Activated CD4-positive, alpha-beta T cell treated with anti-CD3 and anti-CD28 coated beads for 48 hours (primary cell): ENCODE measurements around the gene PTPN11.
"Not testable (repeated sequence)": the region's sequence is repeated elsewhere in the genome, so short reads cannot be mapped to it uniquely, and the experiment has no call there.

Experiments
- DNase-seq: peaks from one replicate; pipeline ENCODE4 v3.0.0-alpha.2; 2020

Gene PTPN11

GRCh38 chr12:112409906-112410244 is 8.9 kb upstream of the PTPN11 start:
- DNase-seq: no peak

GRCh38 chr12:112413855-112414625 is 4.7 kb upstream of the PTPN11 start:
- no peak for DNase-seq

- not testable (repeated sequence) for DNase-seq
These were observed 3.3 kb upstream of the PTPN11 start for GRCh38 chr12:112415457-112415856.

- peak; percentile 33 for DNase-seq
These were observed 507 bp upstream of the PTPN11 start for GRCh38 chr12:112418273-112418607.

GRCh38 chr12:112419297-112420133 is 768 bp downstream of the PTPN11 start:
- DNase-seq: no peak

GRCh38 chr12:112420740-112421139 is 2.0 kb downstream of the PTPN11 start:
- no peak for DNase-seq

GRCh38 chr12:112421363-112421762 is 2.6 kb downstream of the PTPN11 start:
- DNase-seq: no peak

GRCh38 chr12:112422531-112422930 is 3.8 kb downstream of the PTPN11 start:
- no peak for DNase-seq

- no peak for DNase-seq
These were observed 5.4 kb downstream of the PTPN11 start for GRCh38 chr12:112424126-112424525.

- DNase-seq: no peak
These were observed 7.0 kb downstream of the PTPN11 start for GRCh38 chr12:112425582-112426382.

- DNase-seq: no peak
These were observed 9.0 kb downstream of the PTPN11 start for GRCh38 chr12:112427760-112428159.

- DNase-seq: peak; percentile 37
These were observed 12.2 kb downstream of the PTPN11 start for GRCh38 chr12:112430929-112431328.

GRCh38 chr12:112431965-112432364 is 13.2 kb downstream of the PTPN11 start:
- DNase-seq: no peak

GRCh38 chr12:112433551-112433950 is 14.8 kb downstream of the PTPN11 start:
- DNase-seq: no peak

- DNase-seq: not testable (repeated sequence)
These were observed 19.9 kb downstream of the PTPN11 start for GRCh38 chr12:112438645-112439044.

- DNase-seq: no peak
These were observed 21.0 kb downstream of the PTPN11 start for GRCh38 chr12:112439769-112440168.

GRCh38 chr12:112440653-112441052 is 21.9 kb downstream of the PTPN11 start:
- not testable (repeated sequence) for DNase-seq

- no peak for DNase-seq
These were observed 25.2 kb downstream of the PTPN11 start for GRCh38 chr12:112443916-112444315.

- no peak for DNase-seq
These were observed 27.4 kb downstream of the PTPN11 start for GRCh38 chr12:112446008-112446725.

- no peak for DNase-seq
These were observed 28.4 kb downstream of the PTPN11 start for GRCh38 chr12:112447106-112447505.

- DNase-seq: not testable (repeated sequence)
These were observed 29.4 kb downstream of the PTPN11 start for GRCh38 chr12:112448165-112448564.

GRCh38 chr12:112450725-112451124 is 32.0 kb downstream of the PTPN11 start:
- DNase-seq: no peak

GRCh38 chr12:112456029-112456428 is 37.3 kb downstream of the PTPN11 start:
- DNase-seq: no peak
